Neural cell (in vitro differentiated cells): ENCODE results near the gene LDB2. TPM values are rescaled to one million over a fixed set of nuclear protein-coding genes. Genes with fewer than 3 reads are reported as not detected.

ENCODE experiments used
- H2AFZ ChIP-seq: fragments of 200-600, 300-800 bp; sonication (generic), shearing (Covaris generic); 2 replicates; pipeline ENCODE4 v1.6.0; 2014; ENCODE audit warnings: low read depth, mild to moderate bottlenecking, antibody characterized with exemption, low read length, moderate library complexity
- H3F3A ChIP-seq: fragments of 200-600 bp; shearing (Covaris generic); 2 replicates; pipeline ENCODE4 v1.6.1; 2016; ENCODE audit warnings: mild to moderate bottlenecking, moderate library complexity, mixed read lengths, antibody characterized with exemption, low read length; ENCODE audit not compliant: insufficient read depth, poor library complexity, severe bottlenecking
- H3K27ac ChIP-seq: fragments of 200-600, 300-800 bp; sonication (generic), shearing (Covaris generic); 2 replicates; pipeline ENCODE4 v1.5.1; 2014; ENCODE audit warnings: mild to moderate bottlenecking, low read length, moderate library complexity
- H3K27me3 ChIP-seq: fragments of 300-800, 200-600 bp; sonication (generic), shearing (Covaris generic); 2 replicates; pipeline ENCODE4 v1.6.0; 2014; ENCODE audit warnings: mild to moderate bottlenecking, low read depth, low read length, moderate library complexity; ENCODE audit not compliant: insufficient read depth
- H3K36me3 ChIP-seq: fragments of 300-800, 200-600 bp; sonication (generic), shearing (Covaris generic); 2 replicates; pipeline ENCODE4 v1.5.1; 2014; ENCODE audit warnings: mild to moderate bottlenecking, antibody characterized with exemption, low read length, moderate library complexity; ENCODE audit not compliant: insufficient read depth
- H3K4me2 ChIP-seq: fragments of 300-800, 200-600 bp; sonication (generic), shearing (Covaris generic); 2 replicates; pipeline ENCODE4 v1.6.0; 2014; ENCODE audit warnings: mild to moderate bottlenecking, low read length
- H3K4me3 ChIP-seq: fragments of 300-800, 200-600 bp; sonication (generic), shearing (Covaris generic); 2 replicates; pipeline ENCODE4 v1.5.1; 2014; ENCODE audit warnings: mild to moderate bottlenecking, low read length, moderate library complexity
- H3K79me2 ChIP-seq: fragments of 200-600 bp; shearing (Covaris generic); replicated peaks from 2 replicates; pipeline ENCODE4 v1.6.0; 2014; ENCODE audit warnings: mild to moderate bottlenecking, low read length, moderate library complexity; ENCODE audit not compliant: insufficient read depth
- H3K9ac ChIP-seq: fragments of 300-800, 200-600 bp; sonication (generic), shearing (Covaris generic); 2 replicates; pipeline ENCODE4 v1.6.1; 2016; ENCODE audit warnings: mild to moderate bottlenecking, low read length, mixed read lengths
- H3K9me2 ChIP-seq: fragments of 200-600 bp; shearing (Covaris generic); 2 replicates; pipeline ENCODE4 v1.6.1; 2016; ENCODE audit warnings: mild to moderate bottlenecking, low read length, mixed read lengths; ENCODE audit not compliant: insufficient read depth
- H3K9me3 ChIP-seq: fragments of 200-600, 300-800 bp; sonication (generic), shearing (Covaris generic); 2 replicates; pipeline ENCODE4 v1.6.1; 2016; ENCODE audit warnings: mild to moderate bottlenecking, mixed run types, low read length, moderate library complexity, mixed read lengths
- H4K20me1 ChIP-seq: fragments of 200-600 bp; shearing (Covaris generic); 2 replicates; pipeline ENCODE4 v1.6.1; 2016; ENCODE audit warnings: mild to moderate bottlenecking, mixed run types; ENCODE audit not compliant: insufficient read depth
- EP300 ChIP-seq: fragments of 450-650 bp; conservative IDR thresholded peaks from 2 replicates; pipeline ENCODE4 v1.6.1; 2014; ENCODE audit warnings: antibody characterized with exemption, mild to moderate bottlenecking, moderate library complexity; ENCODE audit not compliant: poor library complexity, severe bottlenecking
- EZH2 ChIP-seq: fragments of 200-600, 300-800 bp; shearing (Covaris generic), sonication (generic); IDR thresholded peaks from 2 replicates; pipeline ENCODE4 v1.6.1; 2014; ENCODE audit warnings: antibody characterized with exemption, low read length, borderline replicate concordance, mild to moderate bottlenecking; ENCODE audit not compliant: insufficient read depth, poor library complexity, severe bottlenecking
- MXI1 ChIP-seq: fragments of 450-650 bp; conservative IDR thresholded peaks from 2 replicates; pipeline ENCODE4 v1.6.1; 2014; ENCODE audit warnings: antibody characterized with exemption, mild to moderate bottlenecking; ENCODE audit not compliant: poor library complexity, severe bottlenecking
- POLR2AphosphoS5 ChIP-seq: IDR thresholded peaks from 2 replicates; pipeline ENCODE4 v1.6.1; 2012
- RAD21 ChIP-seq: fragments of 450-650 bp; conservative IDR thresholded peaks from 2 replicates; pipeline ENCODE4 v1.6.1; 2014; ENCODE audit warnings: antibody characterized with exemption, mild to moderate bottlenecking, moderate library complexity
- SMC3 ChIP-seq: fragments of 450-650 bp; conservative IDR thresholded peaks from 2 replicates; pipeline ENCODE4 v1.6.1; 2014; ENCODE audit warnings: antibody characterized with exemption, mild to moderate bottlenecking, moderate library complexity; ENCODE audit not compliant: poor library complexity
- TAF1 ChIP-seq: IDR thresholded peaks from 2 replicates; pipeline ENCODE4 v1.6.1; 2012; ENCODE audit warnings: low read depth
- polyA plus RNA-seq: library from polyadenylated mRNA; depleted of rRNA; stranded (reverse); fragments of >200 nt; gene quantifications from 2 replicates; pipeline ENCODE4 v1.2.3, GENCODE V29; 2014
- TF ChIP-seq, protein P1 (sequence below): fragments of 450-650 bp; IDR thresholded peaks from 2 replicates; pipeline ENCODE4 v1.5.1; 2014; ENCODE audit warnings: antibody characterized with exemption, mild to moderate bottlenecking, moderate library complexity; ENCODE audit not compliant: poor library complexity, severe bottlenecking
- TF ChIP-seq, protein P2 (sequence below): IDR thresholded peaks from 2 replicates; pipeline ENCODE4 v1.6.1; 2012; ENCODE audit warnings: borderline replicate concordance

Gene LDB2
- polyA plus RNA-seq, 1 donor from 2014 or later, result 58.9 TPM

DNA sequence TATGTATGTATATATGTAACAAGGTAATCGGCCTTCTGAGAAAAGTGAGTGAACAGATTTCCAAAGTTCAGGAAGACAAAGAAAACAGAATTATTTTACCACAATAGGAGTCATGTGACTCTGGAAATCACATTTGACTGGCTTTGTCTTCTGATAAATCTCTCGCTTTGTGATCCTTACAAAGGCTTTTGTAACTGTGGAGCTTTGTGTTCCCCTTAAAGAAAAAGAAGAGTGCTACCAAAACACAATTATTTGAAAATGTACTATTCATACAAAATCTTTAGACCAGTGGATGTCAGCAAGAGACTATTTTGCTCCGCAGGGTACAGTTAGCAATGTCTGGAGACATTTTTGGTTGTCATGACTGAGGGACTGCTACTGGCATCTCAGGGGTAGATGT lies 238.8 kb downstream of the LDB2 start:
- TF ChIP-seq, protein P1, sequence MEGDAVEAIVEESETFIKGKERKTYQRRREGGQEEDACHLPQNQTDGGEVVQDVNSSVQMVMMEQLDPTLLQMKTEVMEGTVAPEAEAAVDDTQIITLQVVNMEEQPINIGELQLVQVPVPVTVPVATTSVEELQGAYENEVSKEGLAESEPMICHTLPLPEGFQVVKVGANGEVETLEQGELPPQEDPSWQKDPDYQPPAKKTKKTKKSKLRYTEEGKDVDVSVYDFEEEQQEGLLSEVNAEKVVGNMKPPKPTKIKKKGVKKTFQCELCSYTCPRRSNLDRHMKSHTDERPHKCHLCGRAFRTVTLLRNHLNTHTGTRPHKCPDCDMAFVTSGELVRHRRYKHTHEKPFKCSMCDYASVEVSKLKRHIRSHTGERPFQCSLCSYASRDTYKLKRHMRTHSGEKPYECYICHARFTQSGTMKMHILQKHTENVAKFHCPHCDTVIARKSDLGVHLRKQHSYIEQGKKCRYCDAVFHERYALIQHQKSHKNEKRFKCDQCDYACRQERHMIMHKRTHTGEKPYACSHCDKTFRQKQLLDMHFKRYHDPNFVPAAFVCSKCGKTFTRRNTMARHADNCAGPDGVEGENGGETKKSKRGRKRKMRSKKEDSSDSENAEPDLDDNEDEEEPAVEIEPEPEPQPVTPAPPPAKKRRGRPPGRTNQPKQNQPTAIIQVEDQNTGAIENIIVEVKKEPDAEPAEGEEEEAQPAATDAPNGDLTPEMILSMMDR, result no peak
- TF ChIP-seq POLR2AphosphoS5 (no peak), RAD21 (no peak)
- no peaks in the 10 kb centered on the region for H3K9me3 ChIP-seq
- H2AFZ ChIP-seq, result no peak overlapping the region
- H4K20me1 ChIP-seq, result no peaks in the 10 kb centered on the region
- H3F3A ChIP-seq, result no peaks in the 10 kb centered on the region
- H3K27ac ChIP-seq, result no peak overlapping the region
- H3K9me2 ChIP-seq, result no peaks in the 10 kb centered on the region
- no peak overlapping the region for H3K4me3 ChIP-seq
- H3K9ac ChIP-seq, result no peak overlapping the region
- H3K36me3 ChIP-seq, result no peaks in the 10 kb centered on the region
- no peaks in the 10 kb centered on the region for H3K27me3 ChIP-seq
- H3K4me2 ChIP-seq, result no peak overlapping the region
- H3K79me2 ChIP-seq, result no peaks in the 10 kb centered on the region

DNA sequence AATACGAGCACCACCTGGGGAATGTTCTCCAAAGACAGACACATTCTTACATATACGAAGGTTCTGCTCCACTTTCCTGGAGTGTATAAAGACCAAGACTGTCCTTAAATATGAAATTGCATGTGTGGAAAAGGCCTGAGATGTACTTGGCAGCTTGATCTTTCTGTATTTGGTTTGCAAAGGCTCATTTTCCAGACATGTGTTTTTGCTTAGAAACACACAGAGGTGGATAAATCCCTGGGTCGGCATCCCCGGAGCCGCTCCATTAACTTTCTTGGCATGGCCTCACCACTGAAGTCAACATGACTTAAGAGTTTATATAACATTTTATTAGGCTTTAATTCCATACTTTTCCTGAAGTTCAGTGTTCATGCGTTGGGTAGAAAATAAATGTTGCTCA lies 239.4 kb downstream of the LDB2 start:
- Histone ChIP-seq H3K27ac (no peak overlapping the region), H4K20me1 (no peaks in the 10 kb centered on the region), H3K4me2 (no peak overlapping the region), H3K79me2 (no peaks in the 10 kb centered on the region), H3K9me3 (no peaks in the 10 kb centered on the region), H2AFZ (no peak overlapping the region), H3K27me3 (no peaks in the 10 kb centered on the region), H3F3A (no peaks in the 10 kb centered on the region), H3K9me2 (no peaks in the 10 kb centered on the region), H3K9ac (no peak overlapping the region), H3K4me3 (no peak overlapping the region), H3K36me3 (no peaks in the 10 kb centered on the region)
- TF ChIP-seq EP300, result no peak
- no peak for TF ChIP-seq MXI1
- no peak for TF ChIP-seq SMC3
- TF ChIP-seq POLR2AphosphoS5, result no peak
- TF ChIP-seq, protein P1, result no peak
- TF ChIP-seq TAF1, result no peak
- TF ChIP-seq, protein P2, sequence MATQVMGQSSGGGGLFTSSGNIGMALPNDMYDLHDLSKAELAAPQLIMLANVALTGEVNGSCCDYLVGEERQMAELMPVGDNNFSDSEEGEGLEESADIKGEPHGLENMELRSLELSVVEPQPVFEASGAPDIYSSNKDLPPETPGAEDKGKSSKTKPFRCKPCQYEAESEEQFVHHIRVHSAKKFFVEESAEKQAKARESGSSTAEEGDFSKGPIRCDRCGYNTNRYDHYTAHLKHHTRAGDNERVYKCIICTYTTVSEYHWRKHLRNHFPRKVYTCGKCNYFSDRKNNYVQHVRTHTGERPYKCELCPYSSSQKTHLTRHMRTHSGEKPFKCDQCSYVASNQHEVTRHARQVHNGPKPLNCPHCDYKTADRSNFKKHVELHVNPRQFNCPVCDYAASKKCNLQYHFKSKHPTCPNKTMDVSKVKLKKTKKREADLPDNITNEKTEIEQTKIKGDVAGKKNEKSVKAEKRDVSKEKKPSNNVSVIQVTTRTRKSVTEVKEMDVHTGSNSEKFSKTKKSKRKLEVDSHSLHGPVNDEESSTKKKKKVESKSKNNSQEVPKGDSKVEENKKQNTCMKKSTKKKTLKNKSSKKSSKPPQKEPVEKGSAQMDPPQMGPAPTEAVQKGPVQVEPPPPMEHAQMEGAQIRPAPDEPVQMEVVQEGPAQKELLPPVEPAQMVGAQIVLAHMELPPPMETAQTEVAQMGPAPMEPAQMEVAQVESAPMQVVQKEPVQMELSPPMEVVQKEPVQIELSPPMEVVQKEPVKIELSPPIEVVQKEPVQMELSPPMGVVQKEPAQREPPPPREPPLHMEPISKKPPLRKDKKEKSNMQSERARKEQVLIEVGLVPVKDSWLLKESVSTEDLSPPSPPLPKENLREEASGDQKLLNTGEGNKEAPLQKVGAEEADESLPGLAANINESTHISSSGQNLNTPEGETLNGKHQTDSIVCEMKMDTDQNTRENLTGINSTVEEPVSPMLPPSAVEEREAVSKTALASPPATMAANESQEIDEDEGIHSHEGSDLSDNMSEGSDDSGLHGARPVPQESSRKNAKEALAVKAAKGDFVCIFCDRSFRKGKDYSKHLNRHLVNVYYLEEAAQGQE, result no peak
- TF ChIP-seq EZH2, result no peak
- TF ChIP-seq RAD21, result no peak
